ENCODE results near the gene C1GALT1.
"Not testable (repeated sequence)": the region's sequence is repeated elsewhere in the genome, so short reads cannot be mapped to it uniquely, and the experiment has no call there.

The C1GALT1 gene

DNA sequence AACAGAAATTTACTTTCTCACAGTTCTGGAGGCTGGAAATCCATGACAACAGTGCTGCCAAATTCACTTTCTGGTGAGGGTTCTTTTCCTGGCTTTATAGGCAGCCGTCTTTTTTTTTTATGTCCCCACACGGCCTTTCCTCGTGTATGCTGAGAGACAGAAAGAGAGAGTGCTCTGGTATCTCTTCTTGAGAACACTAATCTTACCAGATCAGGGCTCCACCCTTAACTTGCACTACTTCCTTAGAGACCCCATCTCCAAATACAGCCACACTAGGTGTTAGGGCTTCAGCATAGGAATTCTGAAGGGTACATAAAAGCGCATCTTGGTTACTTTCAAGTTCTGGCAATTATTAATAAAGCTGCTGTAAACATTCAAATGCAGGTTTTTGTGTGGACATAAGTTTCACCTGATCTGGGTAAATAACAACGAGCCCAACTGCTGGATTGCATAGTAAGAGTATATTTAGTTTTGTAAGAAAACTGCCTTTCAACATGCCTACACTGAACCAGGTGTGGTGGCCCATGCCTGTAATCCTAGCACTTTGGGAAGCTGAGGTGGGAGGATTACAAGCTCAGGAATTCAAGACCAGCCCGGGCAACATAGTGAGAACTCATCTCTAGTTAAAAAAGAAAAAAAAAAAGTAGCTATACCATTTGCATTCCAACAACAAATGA lies 8.2 kb upstream of the C1GALT1 start:
- DNase-seq = no peak

DNA sequence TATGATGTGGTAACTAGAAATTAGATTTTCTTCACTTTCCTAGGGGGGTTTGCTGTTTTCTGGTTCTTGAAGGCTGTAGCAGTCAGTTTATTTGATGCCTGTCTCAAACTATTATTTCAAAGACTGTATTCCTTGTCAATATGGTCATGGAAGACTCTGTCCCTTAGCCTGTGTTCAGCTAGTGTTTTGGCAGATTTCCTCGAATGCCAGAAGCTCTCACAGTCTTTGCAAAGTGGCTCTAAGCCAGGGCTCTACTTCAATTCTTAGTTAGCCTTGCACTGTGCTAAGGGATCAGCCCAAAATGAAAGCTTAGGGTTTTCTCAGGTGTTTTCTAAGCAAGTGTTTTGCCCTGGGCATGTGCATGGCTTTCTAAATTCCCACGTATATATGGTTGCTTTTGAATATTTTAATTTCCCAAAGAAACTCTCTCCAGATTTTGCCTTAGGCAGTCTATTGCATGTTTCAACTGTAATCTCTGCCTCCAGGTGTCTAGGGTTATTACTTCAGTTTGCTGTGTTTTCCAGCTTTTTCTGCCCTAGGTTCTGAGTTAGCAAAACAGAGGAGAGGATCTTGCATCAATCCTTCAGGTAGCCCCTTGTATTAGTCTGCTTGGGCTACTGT lies 7.2 kb upstream of the C1GALT1 start:
- DNase-seq = no peak

DNA sequence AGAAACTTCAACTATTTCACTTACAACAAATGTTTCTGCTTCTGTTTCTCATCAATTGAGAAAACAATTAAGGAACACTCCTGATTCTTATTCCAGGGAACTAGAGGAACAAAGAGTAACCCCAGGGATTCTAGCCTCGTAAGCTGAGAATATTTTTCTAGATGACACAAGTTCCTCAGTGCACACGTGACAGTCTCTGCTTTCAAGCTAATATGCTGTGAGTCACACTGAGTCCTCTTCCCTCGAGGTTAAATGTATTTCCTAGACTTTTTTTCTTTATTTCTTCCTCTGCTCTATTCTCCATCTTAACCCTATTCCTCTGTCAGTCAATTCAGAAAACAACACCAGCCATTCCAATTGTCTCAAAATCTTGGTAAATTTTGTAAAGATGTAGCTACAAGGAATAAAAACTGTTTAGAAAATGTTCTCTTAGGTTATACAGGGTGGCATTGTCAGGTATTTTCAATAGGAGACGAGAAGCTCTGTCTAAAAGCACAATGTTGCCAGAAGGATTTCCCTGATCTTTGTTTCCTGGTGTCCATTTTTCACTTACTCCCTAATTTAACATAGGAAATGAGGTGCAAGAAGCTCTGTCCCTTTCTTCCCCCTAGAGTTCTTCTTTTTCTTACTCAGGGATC lies 5.8 kb upstream of the C1GALT1 start:
- DNase-seq = no peak

DNA sequence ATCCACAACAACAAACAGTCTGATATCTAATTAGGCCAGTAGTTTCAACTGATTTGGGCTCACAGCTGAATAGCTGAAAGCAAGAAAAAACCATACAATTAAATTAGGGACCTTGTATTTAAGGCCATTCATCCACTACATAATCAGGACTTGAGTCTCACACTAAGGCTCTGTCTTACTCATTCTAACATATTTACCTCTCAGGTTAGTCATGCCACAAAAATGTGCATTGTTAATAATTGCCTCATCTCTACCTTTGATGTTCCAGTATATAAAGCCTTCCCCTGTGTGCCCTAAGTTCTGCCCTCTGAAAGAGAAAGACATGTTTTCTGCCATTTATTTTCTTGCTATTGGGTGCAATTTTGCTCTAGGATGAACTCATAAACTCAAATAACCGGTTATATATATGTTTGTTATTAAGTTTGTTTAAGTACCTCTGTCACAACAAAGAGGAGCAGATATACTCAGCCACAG lies 5.3 kb upstream of the C1GALT1 start:
- no peak for DNase-seq

DNA sequence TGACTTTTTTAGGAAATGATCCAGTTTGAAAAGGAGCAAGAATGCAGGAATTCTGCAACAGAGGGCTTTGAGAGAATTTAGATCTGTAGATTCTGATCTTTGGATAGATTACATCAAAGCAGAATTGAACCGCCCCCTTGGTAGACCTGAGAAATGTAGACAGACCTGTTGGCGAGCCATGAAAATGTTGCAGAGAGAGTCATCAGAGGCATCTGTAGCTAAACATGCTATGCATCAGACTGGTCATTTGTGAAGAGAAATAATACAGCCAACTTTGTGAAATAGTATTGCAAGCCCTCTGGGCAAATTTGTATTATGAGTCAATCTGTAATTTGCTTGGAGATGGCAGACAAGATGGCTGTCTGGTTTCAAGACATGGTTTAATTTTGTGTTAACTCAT lies 4.3 kb upstream of the C1GALT1 start:
- no peak for DNase-seq

DNA sequence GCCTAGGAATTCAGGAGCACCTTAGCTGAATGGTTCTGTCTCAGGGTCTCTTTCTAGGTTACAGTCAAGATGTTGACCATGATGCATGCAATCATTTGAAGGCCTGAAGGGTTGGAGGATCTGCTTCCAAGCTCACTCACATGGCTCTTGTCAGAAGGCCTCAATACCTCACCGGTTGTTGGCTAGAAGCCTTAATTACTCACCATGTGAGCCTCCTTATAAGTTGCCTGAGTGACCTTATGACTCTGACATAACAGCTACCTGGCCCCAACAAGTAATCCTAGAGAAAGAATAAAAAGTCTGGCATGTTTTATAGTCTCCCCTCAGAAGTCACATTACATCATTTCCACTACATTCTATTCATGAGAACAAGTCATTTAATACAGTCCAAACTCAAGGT lies 3.4 kb upstream of the C1GALT1 start:
- DNase-seq = no peak

DNA sequence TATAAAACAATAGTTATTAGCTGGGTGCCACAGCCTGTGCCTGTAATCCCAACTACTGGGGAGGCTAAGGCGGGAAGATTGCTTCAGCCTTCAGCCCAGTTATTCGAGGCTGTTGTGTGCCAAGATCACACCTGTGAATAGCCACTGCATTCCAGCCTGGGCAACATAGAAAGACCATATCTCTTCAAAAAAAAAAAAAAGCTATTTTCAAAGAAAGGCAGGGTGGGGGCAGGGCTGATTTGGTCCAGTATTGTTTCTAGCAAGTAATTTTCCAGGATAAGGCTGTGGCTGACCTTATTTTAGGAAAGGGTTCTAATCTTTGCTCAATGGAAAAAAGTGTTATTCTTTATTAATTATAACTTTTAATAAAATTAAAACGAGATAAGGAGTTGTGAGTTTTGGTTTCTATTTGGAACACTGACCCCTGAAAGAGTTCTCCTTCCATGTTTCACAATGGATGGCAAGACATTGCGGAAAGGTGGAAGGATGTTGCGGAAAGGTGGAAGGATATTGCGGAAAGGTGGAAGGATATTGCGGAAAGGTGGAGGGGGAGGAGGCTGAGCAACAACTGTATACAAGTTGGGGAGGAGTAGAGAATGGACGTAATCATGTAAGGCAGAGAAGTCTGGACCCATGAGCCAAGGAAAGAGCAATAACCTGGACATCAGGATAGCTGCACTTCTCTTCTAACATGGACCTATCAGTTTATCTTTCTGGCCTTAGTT lies 1.5 kb upstream of the C1GALT1 start:
- no peak for DNase-seq

DNA sequence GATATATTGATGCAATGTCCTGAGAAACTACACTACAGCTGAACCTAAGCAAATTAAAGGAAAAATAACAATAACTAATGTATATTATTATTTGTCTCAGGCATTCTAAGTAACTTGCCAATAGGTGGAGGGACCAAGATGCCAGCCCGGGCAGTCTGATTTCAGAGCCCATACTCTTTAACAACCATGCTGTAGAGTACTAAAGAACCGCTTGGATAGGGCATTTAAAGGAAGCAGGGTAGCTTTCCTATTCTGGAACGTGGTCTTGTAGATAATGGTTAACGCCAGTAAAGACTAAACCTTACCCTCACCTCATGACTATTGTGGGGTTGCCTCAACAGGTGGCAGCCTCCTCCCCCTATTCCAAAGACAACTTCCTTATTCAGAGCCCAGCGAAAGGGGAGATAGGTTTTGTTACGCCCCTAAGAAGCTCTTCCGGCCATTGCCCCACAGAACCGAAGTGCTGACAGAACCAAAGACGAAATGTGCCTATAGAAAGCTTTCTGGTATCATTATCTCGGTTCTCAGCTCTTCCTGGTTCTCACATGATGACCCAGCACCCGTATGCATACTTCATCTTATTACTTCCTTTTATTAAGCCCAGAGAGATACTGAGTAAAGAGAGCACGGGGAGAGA lies 707 bp upstream of the C1GALT1 start:
- peak; percentile 90 for DNase-seq

DNA sequence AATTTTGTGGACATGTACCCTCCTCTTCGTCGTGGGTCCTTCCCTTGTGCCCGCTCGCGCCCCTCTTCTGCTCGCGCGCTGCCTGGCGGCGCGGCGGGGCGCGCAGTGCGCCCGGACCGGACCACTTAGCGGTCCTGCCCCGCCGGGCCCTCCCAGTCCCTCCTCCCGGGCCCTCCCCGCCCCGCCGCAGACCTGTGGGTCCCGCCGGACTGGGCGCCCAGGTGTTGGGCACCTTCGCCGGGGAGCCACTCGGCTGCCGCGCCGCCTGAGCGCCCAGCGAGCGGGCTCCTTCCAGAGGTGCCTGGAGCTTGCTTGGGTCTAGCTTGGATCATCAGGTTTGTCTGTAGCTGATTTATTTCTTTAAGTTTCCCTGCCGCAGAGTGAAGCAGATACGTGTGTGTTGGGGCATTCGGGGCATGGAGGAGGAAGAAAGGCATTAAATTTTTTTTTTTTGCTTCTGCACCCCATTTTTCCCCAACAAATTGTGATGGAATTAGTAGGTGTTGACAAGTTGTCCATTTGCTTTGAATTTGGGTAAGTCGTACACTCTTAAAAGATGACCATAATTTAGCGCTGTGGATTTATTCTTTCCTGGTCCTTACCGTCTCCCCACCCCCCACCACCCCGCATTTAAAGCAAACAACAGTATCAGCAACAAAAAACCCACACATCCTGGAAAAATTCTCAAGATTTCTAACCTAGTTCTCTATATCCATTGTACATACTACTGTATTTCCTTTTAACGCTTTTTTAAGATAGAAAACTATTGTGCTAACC lies 905 bp downstream of the C1GALT1 start:
- peak; percentile 60 for DNase-seq

DNA sequence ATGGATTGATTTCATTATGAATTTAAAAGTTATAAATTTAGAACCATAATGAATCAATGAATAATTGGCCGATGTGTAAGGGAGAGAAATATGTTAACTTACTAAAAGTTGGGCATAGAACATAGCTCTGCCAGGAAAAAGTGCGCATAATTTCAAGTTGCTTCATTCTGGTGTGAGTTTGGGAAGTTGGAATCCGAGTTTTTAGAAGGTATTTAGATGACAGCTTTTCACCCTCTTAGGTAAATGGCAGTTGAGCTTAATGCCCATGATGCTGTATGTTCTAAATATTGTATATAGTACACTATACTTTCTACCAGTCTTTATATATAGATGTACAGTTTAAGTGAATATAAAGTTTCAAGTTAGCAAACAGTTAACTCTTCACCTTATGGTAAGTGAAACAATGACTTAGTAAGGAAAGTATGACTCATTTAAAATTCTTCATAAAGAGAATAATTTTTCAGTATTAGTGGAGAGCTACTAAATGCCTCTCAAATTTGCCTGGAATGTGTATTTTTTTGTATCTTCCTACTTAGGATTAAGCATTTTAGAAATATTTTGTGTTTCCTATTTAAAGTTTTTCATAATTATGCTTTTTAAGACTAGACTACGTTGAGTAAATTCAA lies 1.6 kb downstream of the C1GALT1 start:
- no peak for DNase-seq

DNA sequence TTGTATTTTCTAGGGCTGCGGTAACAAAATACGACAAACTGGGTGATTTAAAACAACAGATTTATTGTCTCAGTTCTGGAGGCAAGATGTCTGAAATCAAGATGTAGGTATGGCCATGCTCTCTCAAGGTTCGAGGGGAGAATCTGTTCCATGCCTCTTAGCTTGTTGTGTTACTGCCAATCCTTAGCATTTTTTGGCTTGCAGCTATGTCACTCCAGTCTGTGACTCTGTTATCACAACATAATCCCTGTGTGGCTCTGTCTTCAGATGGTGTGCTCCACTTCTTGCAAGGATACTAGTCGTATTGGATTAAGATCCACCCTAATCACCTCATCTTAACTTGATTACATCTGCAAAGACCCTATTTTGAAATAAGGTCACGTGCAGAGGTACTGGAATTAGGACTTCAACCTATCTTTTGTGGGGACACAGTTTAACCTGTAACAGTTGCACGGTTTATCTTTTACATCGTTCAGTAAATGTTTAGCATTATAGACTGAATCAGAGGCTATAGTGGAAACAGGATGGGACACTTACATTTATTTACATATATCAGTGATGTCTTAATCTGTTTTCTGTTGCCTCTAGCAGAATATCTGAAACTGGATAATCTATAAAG lies 3.1 kb downstream of the C1GALT1 start:
- no peak for DNase-seq

DNA sequence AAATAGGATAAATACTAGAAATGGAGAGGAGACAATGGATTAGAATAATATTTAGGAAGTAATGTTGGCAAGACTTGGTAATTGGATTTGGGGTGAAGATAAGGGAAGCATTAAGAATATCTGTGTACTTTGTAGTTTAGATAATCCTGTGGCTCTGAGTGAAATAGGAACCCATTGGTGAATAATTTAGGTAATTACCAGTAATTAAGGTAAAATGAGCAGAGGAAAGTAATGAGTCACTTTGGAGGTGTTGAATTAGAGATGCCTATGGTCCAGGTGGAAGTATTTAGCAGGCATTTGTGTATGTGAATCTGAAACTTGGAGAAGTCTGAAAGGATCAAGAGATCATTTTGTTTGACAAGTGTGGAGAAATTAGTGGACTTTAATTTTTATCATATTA lies 5.7 kb downstream of the C1GALT1 start:
- no peak for DNase-seq

DNA sequence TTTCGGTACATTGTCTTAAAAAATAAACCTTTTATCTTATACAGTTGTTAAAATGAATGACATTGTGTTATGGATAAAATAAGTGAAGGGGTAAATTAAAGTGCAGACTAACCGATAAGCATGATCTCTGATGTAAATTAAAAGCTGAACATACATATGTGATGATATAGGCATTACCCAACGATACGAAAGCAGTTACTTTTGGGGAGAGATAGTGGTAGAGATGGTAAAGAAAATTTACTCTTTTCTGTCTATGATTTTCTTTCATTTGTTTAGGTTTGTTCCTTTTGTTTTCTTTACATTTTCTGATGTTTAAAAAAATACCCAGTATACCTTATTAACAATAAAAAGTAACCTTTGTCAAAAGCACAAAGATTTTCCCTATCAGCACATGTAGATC lies 6.4 kb downstream of the C1GALT1 start:
- DNase-seq = no peak

DNA sequence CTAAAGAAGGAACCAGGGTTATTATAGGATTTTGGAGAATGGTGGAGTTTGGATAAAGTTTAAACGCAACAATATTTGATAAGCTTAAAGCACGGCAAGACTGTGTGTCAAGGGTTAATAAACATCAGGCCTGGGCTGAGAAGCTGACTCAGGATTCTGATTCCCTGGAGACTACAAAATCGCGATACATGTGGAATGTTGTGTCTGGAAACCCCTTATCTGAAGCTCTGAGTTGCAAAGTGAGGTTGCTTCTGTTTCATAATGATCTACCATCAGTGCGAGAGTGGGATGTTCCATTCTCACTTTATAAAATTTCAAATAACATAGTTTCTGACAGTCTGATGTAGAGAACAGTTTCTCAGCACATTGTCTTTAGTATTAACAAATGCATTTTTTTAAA lies 7.8 kb downstream of the C1GALT1 start:
- no peak for DNase-seq

DNA sequence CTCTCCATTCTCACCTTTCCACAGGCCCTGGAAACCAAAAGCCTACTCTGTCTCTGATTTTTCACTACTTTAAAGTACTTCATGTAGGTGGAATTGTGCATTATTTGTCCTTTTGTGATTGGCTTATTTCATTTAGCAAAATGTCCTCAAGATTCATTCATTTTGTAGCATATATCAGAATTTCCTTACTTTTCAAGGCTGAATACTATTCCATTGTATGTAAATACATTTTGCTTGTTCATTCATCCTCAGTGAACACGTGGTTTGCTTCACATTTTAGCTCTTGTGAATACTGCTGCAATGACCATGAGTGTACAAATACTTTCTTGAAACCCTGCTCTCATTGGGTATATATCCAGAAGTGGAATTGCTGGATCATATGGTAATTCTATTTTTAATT lies 8.8 kb downstream of the C1GALT1 start:
- no peak for DNase-seq

DNA sequence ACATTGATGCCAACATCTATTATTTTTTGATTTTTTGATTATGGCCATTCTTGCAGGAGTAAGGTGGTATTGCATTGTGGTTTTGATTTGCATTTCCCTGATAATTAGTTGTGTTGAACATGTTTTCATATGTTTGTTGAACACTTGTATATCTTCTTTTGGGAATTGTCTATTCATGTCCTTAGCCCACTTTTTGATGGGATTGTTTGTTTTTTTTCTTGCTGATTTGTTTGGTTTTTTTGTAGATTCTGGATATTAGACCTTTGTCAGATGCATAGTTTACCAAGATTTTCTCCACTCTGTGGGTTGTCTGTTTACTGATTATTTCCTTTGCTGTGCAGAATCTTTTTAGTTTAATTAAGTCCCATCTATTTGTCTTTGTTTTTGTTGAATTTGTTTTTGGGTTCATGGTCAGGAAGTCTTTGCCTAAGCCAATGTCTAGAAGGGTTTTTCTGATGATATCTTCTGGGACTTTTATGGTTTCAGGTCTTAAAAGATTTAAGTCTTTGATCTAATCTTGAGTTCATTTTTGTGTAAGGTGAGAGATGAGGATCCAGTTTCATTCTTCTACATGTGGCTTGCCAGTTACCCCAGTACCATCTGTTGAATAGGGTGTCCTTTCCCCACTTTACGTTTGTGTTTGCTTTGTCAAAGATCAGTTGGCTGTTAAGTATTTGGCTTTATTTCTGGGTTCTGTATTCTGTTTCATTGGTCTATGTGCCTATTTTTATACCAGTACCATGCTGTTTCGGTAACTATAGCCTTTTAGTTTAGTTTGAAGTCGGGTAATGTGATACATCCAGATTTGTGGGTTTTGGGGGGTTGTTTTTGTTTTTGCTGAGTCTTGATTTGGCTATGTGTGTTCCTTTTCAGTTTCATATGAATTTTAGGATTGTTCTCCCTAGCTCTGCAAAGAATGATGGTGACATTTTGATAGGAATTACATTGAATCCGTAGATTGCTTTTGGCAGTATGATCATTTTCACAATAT lies 10.7 kb downstream of the C1GALT1 start:
- not testable (repeated sequence) for DNase-seq

DNA sequence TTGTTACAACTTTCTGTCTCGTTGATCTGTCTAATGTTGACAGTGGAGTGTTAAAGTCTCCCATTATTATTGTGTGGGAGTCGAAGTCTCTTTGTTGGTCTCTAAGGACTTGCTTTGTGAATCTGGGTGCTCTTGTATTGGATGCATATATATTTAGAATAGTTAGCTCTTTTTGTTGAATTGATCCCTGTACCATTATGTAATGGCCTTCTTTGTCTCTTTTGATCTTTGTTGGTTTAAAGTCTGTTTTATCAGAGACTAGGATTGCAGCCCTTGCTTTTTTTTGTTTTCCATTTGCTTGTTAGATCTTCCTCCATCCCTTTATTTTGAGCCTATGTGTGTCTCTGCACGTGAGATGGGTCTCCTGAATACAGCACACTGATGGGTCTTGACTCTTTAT lies 17.2 kb downstream of the C1GALT1 start:
- DNase-seq = not testable (repeated sequence)

DNA sequence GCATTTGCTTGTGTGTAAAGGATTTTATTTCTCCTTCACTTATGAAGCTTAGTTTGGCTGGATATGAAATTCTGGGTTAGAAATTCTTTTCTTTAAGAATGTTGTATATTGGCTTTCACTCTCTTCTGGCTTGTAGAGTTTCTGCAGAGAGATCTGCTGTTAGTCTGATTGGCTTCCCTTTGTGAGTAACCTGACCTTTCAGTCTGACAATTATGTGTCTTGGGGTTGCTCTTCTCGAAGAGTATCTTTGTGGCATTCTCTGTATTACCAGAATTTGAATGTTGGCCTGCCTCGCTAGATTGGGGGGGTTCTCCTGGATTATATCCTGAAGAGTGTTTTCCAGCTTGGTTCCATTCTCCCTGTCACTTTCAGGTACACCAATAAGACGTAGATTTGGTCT lies 17.9 kb downstream of the C1GALT1 start:
- not testable (repeated sequence) for DNase-seq

DNA sequence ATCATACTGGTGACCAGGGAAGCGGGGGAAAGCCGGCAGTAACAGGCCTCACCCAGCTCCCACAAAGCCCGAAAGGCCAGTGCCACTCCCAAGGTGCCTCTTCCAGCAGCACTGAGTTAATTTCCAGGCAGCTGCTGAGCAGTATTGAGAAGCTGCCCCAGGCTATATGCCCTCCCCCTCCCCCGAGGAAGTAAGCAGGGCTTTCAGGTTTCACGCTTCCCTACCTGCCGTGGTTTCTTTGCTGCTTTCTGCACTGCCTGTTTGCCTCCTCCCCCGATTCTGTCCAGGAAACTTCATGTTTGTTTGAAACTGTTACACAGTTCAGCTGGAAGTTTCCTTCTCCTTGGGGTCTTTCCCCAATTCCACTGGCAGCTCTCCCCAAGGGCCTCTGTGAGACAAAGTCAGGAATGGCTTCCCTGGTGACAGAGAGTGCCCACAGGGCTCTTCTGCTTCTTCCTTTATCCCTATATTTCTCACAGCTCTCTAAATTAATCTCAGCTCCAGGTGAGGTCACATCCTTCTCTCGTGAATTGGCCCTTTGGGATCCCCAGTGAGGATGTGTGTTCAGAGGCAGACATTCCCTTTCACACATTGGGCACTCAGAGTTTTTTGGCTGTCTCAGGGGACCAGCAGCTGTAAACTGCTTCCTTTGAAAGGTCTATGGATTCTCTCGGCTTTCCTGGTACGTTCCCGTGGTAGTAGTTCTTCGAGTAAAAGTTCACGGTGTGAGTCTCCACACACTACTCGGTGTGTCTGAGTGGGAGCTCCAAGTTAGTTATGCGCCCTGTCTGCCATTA lies 19.4 kb downstream of the C1GALT1 start:
- DNase-seq = no peak

Measured in hematopoietic multipotent progenitor cell treated with erythropoietin and hydrocortisone succinate and interleukin-3 and kit ligand, for 6 days (in vitro differentiated cells).